ENCODE measurements around the gene MUC7. TPM values are rescaled to one million over a fixed set of nuclear protein-coding genes. Genes with fewer than 3 reads are reported as not detected.

MUC7 gene
- total RNA-seq, 1 experiment from 2014 or later, result not detected

GRCh38 chr4:70508801-70509200, 36.8 kb downstream of the MUC7 start:
- Mint-ChIP-seq H3K36me3 (no peaks in the 10 kb centered on the region), H3K4me1 (no peaks in the 10 kb centered on the region), H3K27me3 (ENCODE audit: low read depth) (no peaks in the 10 kb centered on the region), H3K27ac (no peak overlapping the region), H3K9me3 (no peaks in the 10 kb centered on the region), H3K4me3 (no peak overlapping the region)
- ChIA-PET POLR2A (no interaction called here), CTCF (no interaction called here)
- no peak for ATAC-seq
- no peak for DNase-seq (ENCODE audit: low spot score)
- TF ChIP-seq SMAD4 (CRISPR knock-in tag; IDR thresholded peaks at IDR 0.05) (no peak), ERG (CRISPR knock-in tag; IDR thresholded peaks at IDR 0.05) (no peak), ELF4 (CRISPR knock-in tag; IDR thresholded peaks at IDR 0.05; ENCODE audit: low read depth) (no peak), NFATC4 (CRISPR knock-in tag; IDR thresholded peaks at IDR 0.05) (no peak), GTF2I (CRISPR knock-in tag; conservative IDR thresholded peaks at IDR 0.05) (no peak), HMGXB4 (CRISPR knock-in tag; IDR thresholded peaks at IDR 0.05) (no peak), FOXK1 (CRISPR knock-in tag; IDR thresholded peaks at IDR 0.05) (no peak), ZBTB43 (CRISPR knock-in tag; IDR thresholded peaks at IDR 0.05) (no peak), ZNF263 (CRISPR knock-in tag; IDR thresholded peaks at IDR 0.05; ENCODE audit: low read depth) (no peak), CREB1 (CRISPR knock-in tag; IDR thresholded peaks at IDR 0.05) (no peak), TEAD4 (CRISPR knock-in tag; IDR thresholded peaks at IDR 0.05) (no peak), PREB (CRISPR knock-in tag; IDR thresholded peaks at IDR 0.05; ENCODE audit: borderline replicate concordance) (no peak), FOXP1 (CRISPR knock-in tag; IDR thresholded peaks at IDR 0.05; ENCODE audit: borderline replicate concordance) (no peak), GRHL2 (CRISPR knock-in tag; IDR thresholded peaks at IDR 0.05; ENCODE audit: insufficient replicate concordance, severe bottlenecking) (no peak), RORB (CRISPR knock-in tag; IDR thresholded peaks at IDR 0.05) (no peak), IRF2 (CRISPR knock-in tag; IDR thresholded peaks at IDR 0.05; ENCODE audit: borderline replicate concordance, low read depth) (no peak), ZNF532 (CRISPR knock-in tag; IDR thresholded peaks at IDR 0.05; ENCODE audit: borderline replicate concordance) (no peak), ZNF232 (CRISPR knock-in tag; IDR thresholded peaks at IDR 0.05) (no peak), E2F4 (CRISPR knock-in tag; IDR thresholded peaks at IDR 0.05; ENCODE audit: borderline replicate concordance, low read depth) (no peak), PRDM15 (CRISPR knock-in tag; IDR thresholded peaks at IDR 0.05) (no peak)
